ENCODE measurements around the gene ABCG1. TPM values are rescaled to one million over a fixed set of nuclear protein-coding genes. Genes with fewer than 3 reads are reported as not detected.

ABCG1 gene
- total RNA-seq, 1 donor from 2014 or later, result 1.9 TPM

DNA sequence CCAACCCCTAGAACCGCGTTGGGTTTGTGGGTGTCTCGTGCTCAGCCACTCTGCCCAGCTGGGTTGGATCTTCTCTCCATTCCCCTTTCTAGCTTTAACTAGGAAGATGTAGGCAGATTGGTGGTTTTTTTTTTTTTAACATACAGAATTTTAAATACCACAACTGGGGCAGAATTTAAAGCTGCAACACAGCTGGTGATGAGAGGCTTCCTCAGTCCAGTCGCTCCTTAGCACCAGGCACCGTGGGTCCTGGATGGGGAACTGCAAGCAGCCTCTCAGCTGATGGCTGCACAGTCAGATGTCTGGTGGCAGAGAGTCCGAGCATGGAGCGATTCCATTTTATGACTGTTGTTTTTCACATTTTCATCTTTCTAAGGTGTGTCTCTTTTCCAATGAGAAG is 77.6 kb downstream of the ABCG1 start:
- Histone ChIP-seq H3K9ac (no peak overlapping the region), H3K36me3 (no peaks in the 10 kb centered on the region), H3K27ac (no peak overlapping the region), H3K9me3 (ENCODE audit: low read depth) (no peaks in the 10 kb centered on the region), H3K79me2 (ENCODE audit: low read depth) (no peaks in the 10 kb centered on the region), H3K4me2 (no peak overlapping the region), H2AFZ (replicated peaks) (no peak overlapping the region), H3K4me1 (peaks cover 21% of the 10 kb centered on the region), H4K20me1 (ENCODE audit: low read depth) (no peaks in the 10 kb centered on the region), H3F3A (ENCODE audit: low read depth) (peaks cover 7% of the 10 kb centered on the region), H3K27me3 (no peaks in the 10 kb centered on the region), H3K4me3 (no peak overlapping the region)
- Mint-ChIP-seq H3K4me3 (no peak overlapping the region), H3K4me1 (peaks cover 11% of the 10 kb centered on the region), H3K36me3 (no peaks in the 10 kb centered on the region), H3K9me3 (no peaks in the 10 kb centered on the region), H3K27ac (no peak overlapping the region), H3K27me3 (ENCODE audit: insufficient read depth, low read depth) (peaks cover 4% of the 10 kb centered on the region)
- DNase-seq (ENCODE audit: low spot score), result no peak
- no peak for TF ChIP-seq EZH2 (IDR thresholded peaks at IDR 0.05)
- no peak for TF ChIP-seq EZH2phosphoT487 (IDR thresholded peaks at IDR 0.05)
- TF ChIP-seq, protein P1, sequence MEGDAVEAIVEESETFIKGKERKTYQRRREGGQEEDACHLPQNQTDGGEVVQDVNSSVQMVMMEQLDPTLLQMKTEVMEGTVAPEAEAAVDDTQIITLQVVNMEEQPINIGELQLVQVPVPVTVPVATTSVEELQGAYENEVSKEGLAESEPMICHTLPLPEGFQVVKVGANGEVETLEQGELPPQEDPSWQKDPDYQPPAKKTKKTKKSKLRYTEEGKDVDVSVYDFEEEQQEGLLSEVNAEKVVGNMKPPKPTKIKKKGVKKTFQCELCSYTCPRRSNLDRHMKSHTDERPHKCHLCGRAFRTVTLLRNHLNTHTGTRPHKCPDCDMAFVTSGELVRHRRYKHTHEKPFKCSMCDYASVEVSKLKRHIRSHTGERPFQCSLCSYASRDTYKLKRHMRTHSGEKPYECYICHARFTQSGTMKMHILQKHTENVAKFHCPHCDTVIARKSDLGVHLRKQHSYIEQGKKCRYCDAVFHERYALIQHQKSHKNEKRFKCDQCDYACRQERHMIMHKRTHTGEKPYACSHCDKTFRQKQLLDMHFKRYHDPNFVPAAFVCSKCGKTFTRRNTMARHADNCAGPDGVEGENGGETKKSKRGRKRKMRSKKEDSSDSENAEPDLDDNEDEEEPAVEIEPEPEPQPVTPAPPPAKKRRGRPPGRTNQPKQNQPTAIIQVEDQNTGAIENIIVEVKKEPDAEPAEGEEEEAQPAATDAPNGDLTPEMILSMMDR (IDR thresholded peaks at IDR 0.05), result no peak

DNA sequence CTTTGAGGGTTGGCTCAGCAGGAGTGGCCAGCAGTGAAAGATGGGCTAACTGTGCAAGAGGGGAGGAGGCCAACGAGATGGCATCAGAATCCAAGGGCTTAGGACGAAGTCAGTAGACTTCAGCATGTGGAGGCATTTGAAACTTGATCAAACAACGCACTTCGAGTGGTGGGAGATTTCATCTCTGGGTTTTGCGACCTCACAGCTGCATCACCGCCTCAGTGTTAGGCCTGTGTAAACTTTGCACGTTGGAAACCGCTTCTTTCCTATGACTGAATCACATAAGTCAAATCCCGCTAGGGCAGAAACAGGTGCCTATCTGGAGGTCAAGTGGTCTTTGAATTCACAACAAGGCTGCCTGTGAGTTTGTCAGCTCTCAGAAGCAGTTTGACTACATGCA is 78.4 kb downstream of the ABCG1 start:
- Histone ChIP-seq H3K4me3 (no peak overlapping the region), H3K27me3 (no peaks in the 10 kb centered on the region), H3K4me1 (peaks cover 21% of the 10 kb centered on the region), H3F3A (ENCODE audit: low read depth) (peaks cover 7% of the 10 kb centered on the region), H3K9me3 (ENCODE audit: low read depth) (no peaks in the 10 kb centered on the region), H3K9ac (no peak overlapping the region), H3K27ac (no peak overlapping the region), H3K4me2 (no peak overlapping the region), H3K36me3 (no peaks in the 10 kb centered on the region), H2AFZ (replicated peaks) (no peak overlapping the region), H4K20me1 (ENCODE audit: low read depth) (no peaks in the 10 kb centered on the region), H3K79me2 (ENCODE audit: low read depth) (no peaks in the 10 kb centered on the region)
- H3K27me3 Mint-ChIP-seq (ENCODE audit: insufficient read depth, low read depth), result peaks cover 4% of the 10 kb centered on the region
- no peak overlapping the region for H3K27ac Mint-ChIP-seq
- no peak overlapping the region for H3K4me3 Mint-ChIP-seq
- peaks cover 11% of the 10 kb centered on the region for H3K4me1 Mint-ChIP-seq
- no peaks in the 10 kb centered on the region for H3K9me3 Mint-ChIP-seq
- no peak for TF ChIP-seq EZH2phosphoT487 (IDR thresholded peaks at IDR 0.05)
- TF ChIP-seq, protein P1 (IDR thresholded peaks at IDR 0.05), result no peak
- TF ChIP-seq EZH2 (IDR thresholded peaks at IDR 0.05), result no peak
- no peaks in the 10 kb centered on the region for H3K36me3 Mint-ChIP-seq
- DNase-seq (ENCODE audit: low spot score), result peak; percentile 32

DNA sequence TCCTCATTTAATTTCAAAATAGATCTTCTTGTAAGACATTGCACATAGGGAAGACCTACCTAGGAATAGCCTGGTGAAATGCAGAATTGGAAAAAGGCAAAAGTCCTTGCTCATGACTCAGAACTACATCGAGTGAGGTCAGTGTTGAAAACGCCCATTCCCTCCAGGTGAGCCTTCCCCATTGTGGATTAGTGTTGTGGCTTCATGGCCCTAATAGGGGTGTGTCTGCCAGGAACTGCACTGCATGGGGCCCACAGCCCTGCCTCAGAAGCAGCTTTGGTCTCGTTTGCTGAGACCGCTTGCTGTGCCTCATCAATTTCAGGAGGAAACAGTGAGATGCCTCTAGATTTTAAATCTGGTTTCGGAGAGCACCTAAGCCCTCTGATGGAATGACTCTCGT is 79.3 kb downstream of the ABCG1 start:
- Histone ChIP-seq H3K27me3 (no peaks in the 10 kb centered on the region), H3K79me2 (ENCODE audit: low read depth) (no peaks in the 10 kb centered on the region), H3K9me3 (ENCODE audit: low read depth) (no peaks in the 10 kb centered on the region), H3K4me2 (peak overlapping the region; percentile 2), H2AFZ (replicated peaks) (no peak overlapping the region), H3K9ac (no peak overlapping the region), H3F3A (ENCODE audit: low read depth) (peaks cover 3% of the 10 kb centered on the region), H3K4me3 (no peak overlapping the region), H3K4me1 (peaks cover 21% of the 10 kb centered on the region), H4K20me1 (ENCODE audit: low read depth) (no peaks in the 10 kb centered on the region), H3K27ac (no peak overlapping the region), H3K36me3 (no peaks in the 10 kb centered on the region)
- peaks cover 19% of the 10 kb centered on the region for H3K4me1 Mint-ChIP-seq
- no peak overlapping the region for H3K4me3 Mint-ChIP-seq
- peaks cover 4% of the 10 kb centered on the region for H3K27me3 Mint-ChIP-seq (ENCODE audit: insufficient read depth, low read depth)
- no peak overlapping the region for H3K27ac Mint-ChIP-seq
- H3K9me3 Mint-ChIP-seq, result no peaks in the 10 kb centered on the region
- no peak for DNase-seq (ENCODE audit: low spot score)
- H3K36me3 Mint-ChIP-seq, result no peaks in the 10 kb centered on the region
- TF ChIP-seq, protein P1 (IDR thresholded peaks at IDR 0.05), result no peak
- TF ChIP-seq EZH2phosphoT487 (IDR thresholded peaks at IDR 0.05), result no peak
- no peak for TF ChIP-seq EZH2 (IDR thresholded peaks at IDR 0.05)
